ENCODE data around the gene ZNF76. TPM values are rescaled to one million over a fixed set of nuclear protein-coding genes. Genes with fewer than 3 reads are reported as not detected.

The ZNF76 gene
- total RNA-seq, result 10 to 100 TPM; 10.6 to 18.4 TPM
- polyA plus RNA-seq, result 10 to 100 TPM; 11.5 to 13.3 TPM

GRCh38 chr6:35259194-35259947, at the start of gene ZNF76:
TSS of gene ZNF76 (plus strand) at chr6:35259735. CDS start at chr6:35281152, 21,417 bp downstream.
- Histone ChIP-seq H3K36me3 (ENCODE audit: control insufficient read depth in 4 of 4, insufficient read depth in 3 of 4, low read depth in 1 of 4, low read length in 3 of 4) (no peaks in the 10 kb centered on the region), H3K27ac (ENCODE audit: low read depth in 1 of 2, low read length in 2 of 2) (peak within 1 kb of the TSS; percentile 95 to 98), H3K4me3 (ENCODE audit: low read depth in 1 of 3, low read length in 3 of 3) (peak within 1 kb of the TSS; percentile 72 to 92 (median 79)), H3K27me3 (ENCODE audit: control insufficient read depth in 4 of 4, insufficient read depth in 4 of 4, low read length in 3 of 4) (no peaks in the 10 kb centered on the region), H3K9ac (ENCODE audit: low read depth in 1 of 2, low read length in 2 of 2) (peak within 1 kb of the TSS; percentile 75 to 90), H3K9me3 (ENCODE audit: control insufficient read depth in 4 of 4, low read length in 3 of 4) (no peaks in the 10 kb centered on the region), H3K4me1 (ENCODE audit: control insufficient read depth in 4 of 4, insufficient read depth in 4 of 4, low read length in 3 of 4) (peaks cover 6 to 19% (median 12%) of the 10 kb centered on the region in 4 donors)
- DNase-seq (ENCODE audit: low spot score), result peak; percentile 96
- TF ChIP-seq TAF1 (conservative IDR thresholded peaks at IDR 0.05) (no peak), NR2F2 (IDR thresholded peaks at IDR 0.05) (peak; percentile 65), CTCF (IDR thresholded peaks at IDR 0.05; ENCODE audit: low read depth, low read length, missing input control) (no peak), RXRA (IDR thresholded peaks at IDR 0.05) (peak in 1 of 2 donors; percentile 61), FOXA1 (IDR thresholded peaks at IDR 0.05) (no peak), JUND (IDR thresholded peaks at IDR 0.05) (peak; percentile 80 to 82), SP1 (IDR thresholded peaks at IDR 0.05) (peak; percentile 79), GABPA (IDR thresholded peaks at IDR 0.05 in 1 of 2, conservative IDR thresholded peaks at IDR 0.05 in 1 of 2) (peak in 1 of 2 donors; percentile 47), REST (IDR thresholded peaks at IDR 0.05) (peak; percentile 76), MAX (IDR thresholded peaks at IDR 0.05) (peak; percentile 6), HNF4G (IDR thresholded peaks at IDR 0.05) (no peak), ZBTB33 (IDR thresholded peaks at IDR 0.05) (no peak), HNF4A (conservative IDR thresholded peaks at IDR 0.05) (peak; percentile 16 to 42), YY1 (IDR thresholded peaks at IDR 0.05) (peak; percentile 52), RAD21 (IDR thresholded peaks at IDR 0.05) (peak in 1 of 2 donors; percentile 10), EGR1 (IDR thresholded peaks at IDR 0.05; ENCODE audit: low read depth in 2 of 2) (peak in 1 of 2 donors; percentile 68), FOXA2 (IDR thresholded peaks at IDR 0.05) (no peak), ATF3 (IDR thresholded peaks at IDR 0.05) (peak; percentile 73)
- under 1% methylated on average over 82 of the region's 82 CpGs for WGBS

All from liver (tissue), 9 donors.